ENCODE data around the gene ARL3. TPM values are rescaled to one million over a fixed set of nuclear protein-coding genes. Genes with fewer than 3 reads are reported as not detected.

The ARL3 gene
- total RNA-seq, 1 experiment from 2014 or later: 13.3 TPM

DNA sequence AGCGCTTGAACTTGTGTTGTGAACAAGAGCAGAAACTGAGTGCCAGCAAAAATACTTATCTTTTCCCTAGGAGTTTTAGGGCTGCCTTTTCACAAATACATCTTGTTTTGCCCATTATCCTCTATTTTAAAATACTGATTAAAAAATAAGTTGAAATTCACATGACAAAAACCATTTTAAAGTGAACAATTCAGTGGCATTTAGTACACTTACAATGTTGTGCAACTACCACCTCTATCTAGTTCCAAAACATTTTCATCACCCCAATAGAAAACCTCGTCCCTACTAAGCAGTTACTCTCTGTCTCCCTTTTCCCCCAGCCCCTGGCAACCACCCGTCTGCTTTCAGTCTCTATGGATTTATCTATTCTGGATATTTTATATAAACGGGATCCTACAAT, 31.0 kb upstream of the ARL3 start:
- CTCF ChIA-PET: interaction anchor here (1.6 kb wide), 1 partner anchor 156 kb away, joined by 3 read pairs; no protein-coding TSS in a partner anchor
- RAD21 ChIA-PET (ENCODE audit: low non-redundant PET in 1 of 2, low total read pairs in 2 of 2, uncharacterized antibody in 2 of 2, unreplicated experiment in 2 of 2): no interaction called here
- no TSS peak for BruUV-seq (replicated peaks)

More for the DNA sequence above, 31.0 kb upstream of the ARL3 start:
- Histone ChIP-seq H2AFZ (ENCODE audit: low read depth, low read length, poor library complexity, severe bottlenecking) (no peak overlapping the region), H3K27me3 (ENCODE audit: insufficient read depth, low read length) (no peaks in the 10 kb centered on the region), H3K4me3 (replicated peaks in 1 of 2; ENCODE audit: low read depth in 1 of 2, low read length in 2 of 2) (peak overlapping the region; percentile 79 to 90), H3K9me2 (ENCODE audit: insufficient read depth) (peaks cover 8% of the 10 kb centered on the region; the same call in 1 of the 2 replicates), H3K9me3 (ENCODE audit: control insufficient read depth in 1 of 2, insufficient read depth in 1 of 2, low read depth in 1 of 2, low read length in 2 of 2) (no peaks in the 10 kb centered on the region), H4K20me1 (ENCODE audit: insufficient read depth) (no peaks in the 10 kb centered on the region), H3K4me1 (ENCODE audit: control insufficient read depth in 1 of 2, insufficient read depth in 2 of 2, low read length in 2 of 2) (peaks cover 3 to 14% of the 10 kb centered on the region in 2 experiments; a peak in 3 of 4 replicates), H3K27ac (ENCODE audit: low read depth, low read length) (no peak overlapping the region), H3K4me2 (ENCODE audit: low read length) (peak overlapping the region; percentile 91), H3K36me3 (ENCODE audit: control insufficient read depth in 1 of 2, insufficient read depth in 2 of 2, low read length in 2 of 2) (no peaks in the 10 kb centered on the region), H3K9ac (ENCODE audit: low read length) (no peak overlapping the region), H3K79me2 (ENCODE audit: insufficient read depth, low read length) (peaks cover 24% of the 10 kb centered on the region)
- DNase-seq (ENCODE audit: low read depth, low spot score) (no peak), ATAC-seq (no peak)
- POLR2A ChIA-PET: no interaction called here
- TF ChIP-seq, protein P1, sequence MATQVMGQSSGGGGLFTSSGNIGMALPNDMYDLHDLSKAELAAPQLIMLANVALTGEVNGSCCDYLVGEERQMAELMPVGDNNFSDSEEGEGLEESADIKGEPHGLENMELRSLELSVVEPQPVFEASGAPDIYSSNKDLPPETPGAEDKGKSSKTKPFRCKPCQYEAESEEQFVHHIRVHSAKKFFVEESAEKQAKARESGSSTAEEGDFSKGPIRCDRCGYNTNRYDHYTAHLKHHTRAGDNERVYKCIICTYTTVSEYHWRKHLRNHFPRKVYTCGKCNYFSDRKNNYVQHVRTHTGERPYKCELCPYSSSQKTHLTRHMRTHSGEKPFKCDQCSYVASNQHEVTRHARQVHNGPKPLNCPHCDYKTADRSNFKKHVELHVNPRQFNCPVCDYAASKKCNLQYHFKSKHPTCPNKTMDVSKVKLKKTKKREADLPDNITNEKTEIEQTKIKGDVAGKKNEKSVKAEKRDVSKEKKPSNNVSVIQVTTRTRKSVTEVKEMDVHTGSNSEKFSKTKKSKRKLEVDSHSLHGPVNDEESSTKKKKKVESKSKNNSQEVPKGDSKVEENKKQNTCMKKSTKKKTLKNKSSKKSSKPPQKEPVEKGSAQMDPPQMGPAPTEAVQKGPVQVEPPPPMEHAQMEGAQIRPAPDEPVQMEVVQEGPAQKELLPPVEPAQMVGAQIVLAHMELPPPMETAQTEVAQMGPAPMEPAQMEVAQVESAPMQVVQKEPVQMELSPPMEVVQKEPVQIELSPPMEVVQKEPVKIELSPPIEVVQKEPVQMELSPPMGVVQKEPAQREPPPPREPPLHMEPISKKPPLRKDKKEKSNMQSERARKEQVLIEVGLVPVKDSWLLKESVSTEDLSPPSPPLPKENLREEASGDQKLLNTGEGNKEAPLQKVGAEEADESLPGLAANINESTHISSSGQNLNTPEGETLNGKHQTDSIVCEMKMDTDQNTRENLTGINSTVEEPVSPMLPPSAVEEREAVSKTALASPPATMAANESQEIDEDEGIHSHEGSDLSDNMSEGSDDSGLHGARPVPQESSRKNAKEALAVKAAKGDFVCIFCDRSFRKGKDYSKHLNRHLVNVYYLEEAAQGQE (IDR thresholded peaks at IDR 0.05; ENCODE audit: low read depth): no peak
- TF ChIP-seq EZH2phosphoT487 (IDR thresholded peaks at IDR 0.05; ENCODE audit: borderline replicate concordance) (no peak), POLR2AphosphoS5 (IDR thresholded peaks at IDR 0.05; ENCODE audit: low read depth, low read length) (no peak), FOSL1 (IDR thresholded peaks at IDR 0.05; ENCODE audit: low read depth) (no peak)
- TF ChIP-seq, protein P2, sequence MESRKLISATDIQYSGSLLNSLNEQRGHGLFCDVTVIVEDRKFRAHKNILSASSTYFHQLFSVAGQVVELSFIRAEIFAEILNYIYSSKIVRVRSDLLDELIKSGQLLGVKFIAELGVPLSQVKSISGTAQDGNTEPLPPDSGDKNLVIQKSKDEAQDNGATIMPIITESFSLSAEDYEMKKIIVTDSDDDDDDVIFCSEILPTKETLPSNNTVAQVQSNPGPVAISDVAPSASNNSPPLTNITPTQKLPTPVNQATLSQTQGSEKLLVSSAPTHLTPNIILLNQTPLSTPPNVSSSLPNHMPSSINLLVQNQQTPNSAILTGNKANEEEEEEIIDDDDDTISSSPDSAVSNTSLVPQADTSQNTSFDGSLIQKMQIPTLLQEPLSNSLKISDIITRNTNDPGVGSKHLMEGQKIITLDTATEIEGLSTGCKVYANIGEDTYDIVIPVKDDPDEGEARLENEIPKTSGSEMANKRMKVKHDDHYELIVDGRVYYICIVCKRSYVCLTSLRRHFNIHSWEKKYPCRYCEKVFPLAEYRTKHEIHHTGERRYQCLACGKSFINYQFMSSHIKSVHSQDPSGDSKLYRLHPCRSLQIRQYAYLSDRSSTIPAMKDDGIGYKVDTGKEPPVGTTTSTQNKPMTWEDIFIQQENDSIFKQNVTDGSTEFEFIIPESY (IDR thresholded peaks at IDR 0.05; ENCODE audit: extremely low read depth, insufficient replicate concordance, low read length): no peak
- intact Hi-C loops (cut with micrococcal nuclease): no loop called here

All from HCT116 (cell line).